Activated naive CD8-positive, alpha-beta T cell treated with anti-CD3 and anti-CD28 coated beads for 36 hours (primary cell): ENCODE data around the gene CCDC102A. TPM values are rescaled to one million over a fixed set of nuclear protein-coding genes. Genes with fewer than 3 reads are reported as not detected.

Experiments used
- DNase-seq: peaks from one replicate; pipeline ENCODE4 v3.0.0; 2021
- H3K27ac Mint-ChIP-seq: one replicate; pipeline ENCODE4 v1.8.0; 2022; ENCODE audit warnings: mild to moderate bottlenecking, moderate library complexity, mixed read lengths
- H3K27me3 Mint-ChIP-seq: one replicate; pipeline ENCODE4 v1.8.0; 2022; ENCODE audit warnings: mild to moderate bottlenecking, mixed read lengths
- H3K36me3 Mint-ChIP-seq: one replicate; pipeline ENCODE4 v1.8.0; 2021; ENCODE audit warnings: mild to moderate bottlenecking, mixed read lengths
- H3K4me1 Mint-ChIP-seq: one replicate; pipeline ENCODE4 v1.8.0; 2021; ENCODE audit warnings: mixed read lengths
- H3K4me3 Mint-ChIP-seq: one replicate; pipeline ENCODE4 v1.8.0; 2022; ENCODE audit warnings: mild to moderate bottlenecking, moderate library complexity, mixed read lengths
- H3K9me3 Mint-ChIP-seq: one replicate; pipeline ENCODE4 v1.8.0; 2022; ENCODE audit warnings: mixed read lengths
- total RNA-seq, 2 experiments: library from RNA; stranded (reverse); gene quantifications; one replicate each; pipeline ENCODE4 v1.2.3, GENCODE V29; 2021

CCDC102A gene
- 10 to 100 TPM in 1 of 2 experiments, 1 to 10 TPM in 1; 8.7 to 10.2 TPM for total RNA-seq

DNA sequence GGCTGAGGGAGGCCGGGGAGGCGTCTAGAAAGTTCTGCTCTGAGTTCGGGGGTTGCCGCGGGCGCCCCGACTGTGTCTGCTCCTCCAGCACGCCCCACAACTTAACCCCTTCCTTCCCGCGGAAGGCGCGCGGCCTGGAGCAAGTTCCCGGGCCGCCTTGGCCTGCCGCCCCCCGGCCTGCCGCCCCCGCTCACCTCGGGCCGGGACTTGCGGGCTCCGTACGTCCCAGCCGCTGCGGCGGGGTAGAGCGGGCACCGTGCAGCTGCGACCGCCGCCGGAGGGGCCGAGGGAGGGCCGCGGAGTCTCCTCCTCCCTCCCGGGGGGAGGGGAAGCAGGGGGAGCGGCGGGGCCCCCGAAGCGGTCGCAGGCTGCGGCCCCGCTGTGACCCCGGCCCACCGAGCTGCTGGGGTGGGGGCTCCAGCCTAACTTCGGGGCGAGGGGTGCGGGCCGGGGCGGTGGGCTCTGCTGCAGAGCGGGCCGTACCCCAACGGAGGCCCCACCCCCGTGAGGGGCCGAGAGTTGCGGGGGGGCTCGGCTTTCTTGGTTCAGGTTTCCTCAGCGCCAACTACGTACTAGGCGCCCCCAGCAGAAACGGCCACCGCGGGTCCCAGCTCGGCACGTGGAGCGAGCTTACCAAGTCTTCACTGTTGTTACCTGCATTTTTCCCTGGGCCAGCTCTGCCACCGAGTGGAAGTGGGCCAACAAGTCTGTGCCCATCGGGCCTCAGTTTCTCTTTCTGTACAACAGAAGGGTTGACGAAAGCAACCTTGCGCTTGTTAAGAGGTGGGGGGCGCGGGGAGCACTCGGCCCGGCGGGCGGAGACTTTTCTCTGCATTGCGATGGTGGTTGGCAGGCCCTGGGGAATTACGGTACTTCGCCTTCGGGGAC is at the start of gene CCDC102A:
Gene CCDC102A (minus strand): TSS at position 266 of the 888 bp plus-strand sequence. CDS start 7,394 bp downstream, outside the sequence.
- Mint-ChIP-seq H3K4me1 (peaks cover 59% of the 10 kb centered on the region), H3K4me3 (peak within 1 kb of the TSS; percentile 80), H3K9me3 (no peaks in the 10 kb centered on the region), H3K36me3 (peaks cover 2% of the 10 kb centered on the region), H3K27ac (peak within 1 kb of the TSS; percentile 92), H3K27me3 (no peaks in the 10 kb centered on the region)
- peak; percentile 62 for DNase-seq

DNA sequence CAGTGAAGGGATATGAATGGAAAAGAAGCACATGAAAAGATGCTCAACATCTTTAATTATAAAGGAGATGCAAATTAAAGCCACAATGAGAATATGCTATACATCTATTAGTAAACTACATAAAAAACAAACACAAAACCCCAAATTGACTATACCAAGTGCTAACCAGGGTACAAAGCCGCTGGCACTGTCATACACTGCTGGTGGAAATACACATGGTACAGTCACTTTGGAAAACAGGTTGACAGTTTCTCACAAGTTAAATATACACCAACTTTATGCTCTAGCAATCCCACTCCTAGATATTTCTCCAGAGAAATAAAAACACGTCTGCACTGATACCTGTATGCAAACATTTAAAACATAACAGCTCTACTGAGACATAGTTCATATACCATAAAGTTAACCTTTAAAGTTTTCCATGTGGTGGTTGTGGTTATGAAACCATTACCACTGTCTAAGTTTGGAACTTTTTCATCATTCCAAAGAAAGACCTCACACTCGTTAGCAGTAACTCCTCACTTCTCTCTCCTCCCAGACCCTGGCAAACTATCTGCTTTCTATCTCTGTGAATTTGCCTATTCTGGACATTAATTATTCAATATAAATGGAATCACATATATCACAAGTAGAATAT is 48.8 kb upstream of the CCDC102A start:
- peak overlapping the region; percentile 59 for H3K27ac Mint-ChIP-seq
- peaks cover 37% of the 10 kb centered on the region for H3K4me1 Mint-ChIP-seq
- no peak for DNase-seq
- no peaks in the 10 kb centered on the region for H3K27me3 Mint-ChIP-seq
- H3K9me3 Mint-ChIP-seq: no peaks in the 10 kb centered on the region
- H3K36me3 Mint-ChIP-seq: no peaks in the 10 kb centered on the region
- H3K4me3 Mint-ChIP-seq: no peak overlapping the region

GRCh38 chr16:57579361-57579665 is 42.9 kb upstream of the CCDC102A start:
- Mint-ChIP-seq H3K27me3 (no peaks in the 10 kb centered on the region), H3K4me1 (peaks cover 46% of the 10 kb centered on the region), H3K27ac (peak overlapping the region; percentile 86), H3K36me3 (peaks cover 3% of the 10 kb centered on the region), H3K9me3 (no peaks in the 10 kb centered on the region), H3K4me3 (no peak overlapping the region)
- DNase-seq: no peak

DNA sequence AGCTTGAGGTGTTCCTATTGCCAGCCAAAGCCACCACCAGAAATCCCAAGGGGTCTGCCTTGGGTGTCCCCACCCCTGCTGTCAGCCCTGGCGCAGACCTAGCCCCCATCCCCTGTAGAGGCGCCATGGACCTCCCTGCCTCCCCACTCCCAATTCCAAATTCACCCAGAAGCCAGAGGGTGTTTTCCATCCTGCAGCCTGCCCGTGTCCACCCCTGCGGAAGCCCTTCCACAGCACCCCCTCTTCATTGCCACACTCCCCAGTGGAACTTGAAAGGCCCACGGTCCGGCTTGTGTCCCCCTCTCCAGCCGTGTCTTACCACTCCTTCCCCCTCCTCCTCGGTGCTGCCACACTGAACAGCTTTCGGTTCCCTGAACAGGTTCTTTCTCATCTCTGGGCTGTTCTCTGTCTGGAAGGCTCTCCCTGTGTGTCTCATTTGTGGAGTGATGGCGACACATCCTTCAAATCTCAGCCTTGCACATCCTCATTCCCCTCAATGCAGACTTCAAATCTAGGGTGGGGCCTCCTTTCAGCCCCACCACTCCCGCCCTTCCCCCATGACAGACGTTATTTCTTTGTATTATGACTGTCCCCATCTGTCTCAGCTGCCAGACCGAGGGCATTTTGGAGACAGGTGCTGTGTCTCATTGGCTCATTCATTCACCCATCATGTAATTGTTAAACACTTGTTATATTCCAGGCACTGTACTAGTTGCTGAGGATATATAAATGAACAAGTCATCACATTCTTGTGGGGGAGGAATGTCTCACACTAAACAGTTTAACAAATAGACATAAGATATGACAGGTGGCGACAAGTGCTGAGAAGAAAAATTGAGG is 42.4 kb upstream of the CCDC102A start:
- Mint-ChIP-seq H3K4me3 (peak overlapping the region; percentile 24), H3K27ac (peak overlapping the region; percentile 86), H3K27me3 (no peaks in the 10 kb centered on the region), H3K36me3 (peaks cover 3% of the 10 kb centered on the region), H3K4me1 (peaks cover 42% of the 10 kb centered on the region), H3K9me3 (no peaks in the 10 kb centered on the region)
- no peak for DNase-seq

DNA sequence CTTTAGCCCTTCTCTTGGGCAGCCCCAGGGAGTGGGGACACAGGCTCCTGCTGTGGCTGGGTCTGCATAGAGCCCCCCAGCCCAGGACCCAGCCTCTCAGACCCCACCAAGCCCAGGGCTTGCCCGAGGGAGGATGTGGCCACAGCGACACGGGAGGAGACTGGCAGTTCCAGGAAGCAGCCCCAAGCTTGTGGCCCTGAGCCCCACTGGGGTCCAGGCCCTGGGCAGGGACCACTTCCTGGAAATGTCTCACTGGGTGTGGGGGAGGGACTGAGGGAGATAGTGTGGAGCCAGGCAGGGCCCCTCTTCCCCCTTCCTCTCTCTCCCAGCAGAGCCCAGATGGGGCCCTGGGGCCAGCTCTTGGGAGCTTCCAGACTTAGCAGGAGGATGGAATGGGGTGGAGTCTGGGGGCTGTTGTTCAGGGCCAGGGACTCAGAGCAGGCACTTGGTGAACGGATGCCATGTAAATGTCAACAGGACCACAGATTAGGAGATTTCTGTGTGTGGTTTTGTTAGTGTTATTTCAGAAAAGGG is 41.4 kb upstream of the CCDC102A start:
- Mint-ChIP-seq H3K4me1 (peaks cover 46% of the 10 kb centered on the region), H3K27me3 (no peaks in the 10 kb centered on the region), H3K9me3 (no peaks in the 10 kb centered on the region), H3K4me3 (peak overlapping the region; percentile 60), H3K36me3 (peaks cover 3% of the 10 kb centered on the region), H3K27ac (peak overlapping the region; percentile 86)
- peak; percentile 64 for DNase-seq

GRCh38 chr16:57577214-57577613 is 40.8 kb upstream of the CCDC102A start:
- Mint-ChIP-seq H3K4me1 (peaks cover 46% of the 10 kb centered on the region), H3K36me3 (peaks cover 3% of the 10 kb centered on the region), H3K27me3 (no peaks in the 10 kb centered on the region), H3K27ac (peak overlapping the region; percentile 86), H3K4me3 (no peak overlapping the region), H3K9me3 (no peaks in the 10 kb centered on the region)
- no peak for DNase-seq

DNA sequence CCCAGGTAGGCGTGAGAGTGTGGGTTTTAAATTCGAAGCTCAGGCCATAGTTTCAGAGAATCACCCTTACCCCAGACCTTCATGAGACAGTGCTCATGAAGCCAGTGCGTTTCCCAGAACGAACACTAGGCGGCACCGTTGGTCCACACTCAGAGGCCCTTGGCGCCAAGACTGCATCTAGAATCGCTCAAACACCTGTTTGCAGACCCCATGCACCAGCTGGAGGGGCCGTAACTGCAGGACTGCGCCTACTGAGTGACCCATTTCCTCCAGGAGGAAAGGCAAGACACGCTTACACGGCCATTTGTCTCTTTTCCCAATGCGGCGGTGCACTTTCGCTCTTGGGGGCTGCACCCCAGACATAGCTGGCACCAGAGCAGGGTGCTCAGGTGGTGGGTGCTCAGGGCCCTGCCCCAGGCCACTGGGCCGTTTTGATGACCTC is 40.1 kb upstream of the CCDC102A start:
- H3K27me3 Mint-ChIP-seq: no peaks in the 10 kb centered on the region
- no peaks in the 10 kb centered on the region for H3K9me3 Mint-ChIP-seq
- H3K4me1 Mint-ChIP-seq: peaks cover 46% of the 10 kb centered on the region
- no peak overlapping the region for H3K4me3 Mint-ChIP-seq
- H3K27ac Mint-ChIP-seq: peak overlapping the region; percentile 86
- peak; percentile 76 for DNase-seq
- peaks cover 3% of the 10 kb centered on the region for H3K36me3 Mint-ChIP-seq

GRCh38 chr16:57575468-57576277 is 39.3 kb upstream of the CCDC102A start:
- no peak overlapping the region for H3K27ac Mint-ChIP-seq
- H3K27me3 Mint-ChIP-seq: no peaks in the 10 kb centered on the region
- DNase-seq: no peak
- H3K9me3 Mint-ChIP-seq: no peaks in the 10 kb centered on the region
- peaks cover 3% of the 10 kb centered on the region for H3K36me3 Mint-ChIP-seq
- peaks cover 46% of the 10 kb centered on the region for H3K4me1 Mint-ChIP-seq
- no peak overlapping the region for H3K4me3 Mint-ChIP-seq

DNA sequence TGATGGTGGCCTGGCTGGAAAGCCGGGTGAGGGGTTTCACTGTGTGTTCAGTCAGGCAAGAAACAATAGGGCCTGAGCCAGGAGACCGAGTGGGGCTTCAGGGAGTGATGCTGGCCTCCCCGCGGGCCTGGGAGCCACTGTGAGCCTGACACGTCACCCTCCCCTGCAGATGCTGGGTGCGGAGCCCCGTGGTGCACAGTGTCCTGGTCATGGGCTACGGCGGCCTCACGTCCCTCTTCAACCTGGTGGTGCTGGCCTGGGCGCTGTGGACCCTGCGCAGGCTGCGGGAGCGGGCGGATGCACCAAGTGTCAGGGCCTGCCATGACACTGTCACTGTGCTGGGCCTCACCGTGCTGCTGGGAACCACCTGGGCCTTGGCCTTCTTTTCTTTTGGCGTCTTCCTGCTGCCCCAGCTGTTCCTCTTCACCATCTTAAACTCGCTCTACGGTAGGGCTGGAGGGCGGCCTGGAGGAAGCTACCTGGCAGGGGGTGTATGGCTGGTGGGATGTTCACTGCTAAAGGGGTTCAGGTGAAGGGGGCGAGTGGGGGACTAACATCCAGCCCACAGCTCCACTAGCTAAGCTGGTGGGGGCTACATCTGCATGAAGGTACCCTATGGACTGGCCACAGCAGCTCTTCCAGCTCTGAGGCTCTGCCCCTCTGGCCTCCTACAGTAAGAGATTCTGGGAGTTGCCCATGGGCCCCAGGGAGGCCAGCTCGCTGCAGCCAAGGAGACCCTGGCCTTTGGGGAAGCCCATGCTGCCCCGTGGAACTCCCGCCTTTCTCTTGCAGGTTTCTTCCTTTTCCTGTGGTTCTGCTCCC is 38.5 kb upstream of the CCDC102A start:
- H3K27me3 Mint-ChIP-seq: no peaks in the 10 kb centered on the region
- peaks cover 6% of the 10 kb centered on the region for H3K36me3 Mint-ChIP-seq
- H3K4me1 Mint-ChIP-seq: peaks cover 43% of the 10 kb centered on the region
- no peak overlapping the region for H3K27ac Mint-ChIP-seq
- no peaks in the 10 kb centered on the region for H3K9me3 Mint-ChIP-seq
- no peak for DNase-seq
- no peak overlapping the region for H3K4me3 Mint-ChIP-seq

GRCh38 chr16:57574086-57574485 is 37.7 kb upstream of the CCDC102A start:
- no peak for DNase-seq
- Mint-ChIP-seq H3K4me3 (no peak overlapping the region), H3K27me3 (no peaks in the 10 kb centered on the region), H3K36me3 (peaks cover 13% of the 10 kb centered on the region), H3K4me1 (peaks cover 39% of the 10 kb centered on the region), H3K9me3 (no peaks in the 10 kb centered on the region), H3K27ac (no peak overlapping the region)

DNA sequence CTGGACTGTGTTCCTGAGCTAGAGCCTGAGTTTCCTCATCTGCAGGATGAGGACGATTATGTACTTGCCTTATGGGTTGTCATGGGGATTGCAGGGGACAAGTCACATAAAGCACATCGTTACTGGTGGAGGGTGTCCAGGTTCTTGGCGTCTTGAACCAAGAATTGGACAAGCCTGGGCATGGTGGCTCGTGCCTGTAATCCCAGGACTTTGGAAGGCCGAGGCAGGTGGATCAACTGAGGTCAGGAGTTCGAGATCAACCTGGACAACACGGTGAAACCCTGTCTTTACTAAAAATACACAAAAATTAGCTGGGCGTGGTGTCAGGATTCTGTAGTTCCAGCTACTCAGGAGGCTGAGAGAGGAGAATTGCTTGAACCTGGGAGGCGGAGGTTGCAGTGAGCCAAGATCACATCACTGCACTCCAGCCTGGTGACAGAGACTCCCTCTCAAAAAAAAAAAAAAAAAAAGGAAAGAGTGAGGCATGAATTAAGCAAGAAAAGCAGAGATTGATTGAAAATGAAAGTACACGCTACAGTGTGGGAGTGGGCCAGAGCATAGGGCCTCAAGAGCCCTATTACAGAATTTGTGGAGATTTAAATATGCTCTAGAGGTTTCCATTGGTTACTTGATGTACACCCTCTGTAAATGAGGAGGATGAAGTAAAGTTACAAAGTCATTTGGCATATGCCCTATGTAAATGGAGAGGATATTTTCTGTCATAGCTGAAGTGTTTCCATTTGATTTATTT is 36.8 kb upstream of the CCDC102A start:
- Mint-ChIP-seq H3K4me3 (no peak overlapping the region), H3K4me1 (peaks cover 29% of the 10 kb centered on the region), H3K27ac (peak overlapping the region; percentile 54), H3K27me3 (no peaks in the 10 kb centered on the region), H3K36me3 (peaks cover 18% of the 10 kb centered on the region), H3K9me3 (peaks cover 2% of the 10 kb centered on the region)
- DNase-seq: no peak

GRCh38 chr16:57571098-57571497 is 34.7 kb upstream of the CCDC102A start:
- Mint-ChIP-seq H3K9me3 (peaks cover 2% of the 10 kb centered on the region), H3K4me1 (peaks cover 9% of the 10 kb centered on the region), H3K27ac (no peak overlapping the region), H3K36me3 (peaks cover 19% of the 10 kb centered on the region), H3K4me3 (no peak overlapping the region), H3K27me3 (no peaks in the 10 kb centered on the region)
- DNase-seq: no peak
